WTC11 (cell line): ENCODE measurements around the gene SYNGR2. TPM values are rescaled to one million over a fixed set of nuclear protein-coding genes. Genes with fewer than 3 reads are reported as not detected.

Source experiments
- ATAC-seq: fragments of 200-7000 bp; cut with Tn5 transposase; 2 replicates; pipeline ENCODE4 v1.10.0; 2021; ENCODE audit warnings: mild to moderate bottlenecking, moderate library complexity
- CTCF ChIA-PET: fragments of 300-600 bp; sonication (Branson Sonifier 250); formaldehyde crosslinking; loops from one replicate; lab custom pipeline; 2021; ENCODE audit warnings: antibody characterized with exemption; lab: Charles Lee
- POLR2A ChIA-PET: fragments of 350-600 bp; sonication (Branson Sonifier 250); formaldehyde crosslinking; loops from one replicate; lab custom pipeline; 2021; ENCODE audit warnings: antibody characterized with exemption; lab: Charles Lee
- DNase-seq: peaks from one replicate; pipeline ENCODE4 v3.0.0; 2021; ENCODE audit warnings: low spot score
- H3K27ac Mint-ChIP-seq: 2 replicates; pipeline ENCODE4 v1.8.0; 2021; ENCODE audit warnings: mixed read lengths
- H3K27me3 Mint-ChIP-seq: 2 replicates; pipeline ENCODE4 v1.8.0; 2021; ENCODE audit warnings: low read depth, mild to moderate bottlenecking, moderate library complexity, mixed read lengths
- H3K36me3 Mint-ChIP-seq: 2 replicates; pipeline ENCODE4 v1.8.0; 2021; ENCODE audit warnings: mixed read lengths
- H3K4me1 Mint-ChIP-seq: 2 replicates; pipeline ENCODE4 v1.8.0; 2022; ENCODE audit warnings: mixed read lengths
- H3K4me3 Mint-ChIP-seq: 2 replicates; pipeline ENCODE4 v1.8.0; 2021; ENCODE audit warnings: mild to moderate bottlenecking, moderate library complexity, mixed read lengths
- H3K9me3 Mint-ChIP-seq: 2 replicates; pipeline ENCODE4 v1.8.0; 2021; ENCODE audit warnings: mixed read lengths
- ZNF121 ChIP-seq: sonication (generic); formaldehyde crosslinking; IDR thresholded peaks from 2 replicates; pipeline ENCODE4 v1.8.0; 2023; ENCODE audit warnings: missing genetic modification reagents
- total RNA-seq: library from RNA; stranded (reverse); gene quantifications from 3 replicates; pipeline ENCODE4 v1.2.3, GENCODE V29; 2021

The SYNGR2 gene
- total RNA-seq, 1 experiment from 2014 or later: 47.7 TPM

GRCh38 chr17:78219396-78220150 lies 51.2 kb downstream of the SYNGR2 start:
- ChIA-PET POLR2A (interaction anchor here (0.6 to 1.4 kb wide), 2 partner anchors 33 to 174 kb away, joined by 3 to 4 read pairs; partner anchors contain the start of gene TK1), CTCF (interaction anchor here (0.6 to 3.7 kb wide), 6 partner anchors 13 to 335 kb away, joined by 3 to 20 read pairs (median 4); partner anchors contain the start of genes AFMID and TK1)
- DNase-seq: peak; percentile 69
- no peaks in the 10 kb centered on the region for H3K9me3 Mint-ChIP-seq
- H3K27me3 Mint-ChIP-seq: no peaks in the 10 kb centered on the region
- H3K27ac Mint-ChIP-seq: peak overlapping the region; percentile 93
- H3K4me1 Mint-ChIP-seq: peaks cover 24% of the 10 kb centered on the region
- no peak for TF ChIP-seq ZNF121
- H3K36me3 Mint-ChIP-seq: peaks cover 58% of the 10 kb centered on the region
- peak overlapping the region; percentile 21 for H3K4me3 Mint-ChIP-seq
- ATAC-seq: peak; percentile 85

Other genes starting within 250 kb of the SYNGR2 start
- 39.9 to 52.3 TPM (median 41.8 TPM) in 3 replicates for gene TNRC6C, start 209.9 kb upstream of the SYNGR2 start, total RNA-seq
- gene TMC6, start 39.8 kb upstream of the SYNGR2 start, total RNA-seq: 90.9 to 120 TPM (median 93.2 TPM) in 3 replicates
- gene TMC8, start 37.8 kb upstream of the SYNGR2 start, total RNA-seq: 2.9 to 3.7 TPM (median 3.1 TPM) in 3 replicates
- not detected in 3 replicates for gene C17orf99, start 22.2 kb upstream of the SYNGR2 start, total RNA-seq
- gene TK1, start 18.5 kb downstream of the SYNGR2 start, total RNA-seq: 72.5 to 84.1 TPM (median 82.6 TPM) in 3 replicates
- gene AFMID, start 18.8 kb downstream of the SYNGR2 start, total RNA-seq: 45.1 to 58.7 TPM (median 48.8 TPM) in 3 replicates
- 115 to 117 TPM (median 117 TPM) in 3 replicates for gene BIRC5, start 45.7 kb downstream of the SYNGR2 start, total RNA-seq
- gene TMEM235, start 63.0 kb downstream of the SYNGR2 start, total RNA-seq: 0.24 to 0.41 TPM (median 0.27 TPM) in 3 replicates
- 23.8 to 24.6 TPM (median 24.2 TPM) in 3 replicates for gene SOCS3, start 191.5 kb downstream of the SYNGR2 start, total RNA-seq
- gene PGS1, start 210.1 kb downstream of the SYNGR2 start, total RNA-seq: 45.4 to 51.4 TPM (median 47.0 TPM) in 3 replicates